Measurements from ENCODE around the gene GALNTL6. TPM values are rescaled to one million over a fixed set of nuclear protein-coding genes. Genes with fewer than 3 reads are reported as not detected.
"Not testable (repeated sequence)": the region's sequence is repeated elsewhere in the genome, so short reads cannot be mapped to it uniquely, and the experiment has no call there.

Gene GALNTL6
- total RNA-seq, 2 donors from 2014 or later = 0.08 TPM; not detected in 1

DNA sequence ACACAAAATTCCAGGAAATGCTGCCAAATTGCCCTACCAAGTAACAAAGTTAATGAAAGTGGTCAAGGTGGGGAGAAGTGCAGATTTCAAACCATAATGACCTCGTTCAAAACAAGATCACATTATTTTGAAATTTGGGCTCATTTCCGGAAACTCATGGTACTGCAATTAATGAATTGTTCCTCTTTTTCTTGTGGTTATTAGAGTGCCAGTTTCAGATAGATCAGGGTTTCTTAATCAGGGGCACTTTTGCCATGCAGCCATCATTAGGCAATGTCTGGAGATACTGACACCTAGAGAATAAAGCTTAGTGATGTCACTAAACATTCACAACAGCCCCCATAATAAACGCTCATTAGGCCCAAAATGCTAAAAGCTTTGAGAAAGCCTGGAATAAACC lies 973.9 kb downstream of the GALNTL6 start:
- Histone ChIP-seq H3K27me3 (no peaks in the 10 kb centered on the region), H3K27ac (no peak overlapping the region), H3K4me1 (no peaks in the 10 kb centered on the region), H3K9me3 (no peaks in the 10 kb centered on the region), H3K36me3 (no peaks in the 10 kb centered on the region), H3K4me3 (no peak overlapping the region)
- TF ChIP-seq, protein P1, sequence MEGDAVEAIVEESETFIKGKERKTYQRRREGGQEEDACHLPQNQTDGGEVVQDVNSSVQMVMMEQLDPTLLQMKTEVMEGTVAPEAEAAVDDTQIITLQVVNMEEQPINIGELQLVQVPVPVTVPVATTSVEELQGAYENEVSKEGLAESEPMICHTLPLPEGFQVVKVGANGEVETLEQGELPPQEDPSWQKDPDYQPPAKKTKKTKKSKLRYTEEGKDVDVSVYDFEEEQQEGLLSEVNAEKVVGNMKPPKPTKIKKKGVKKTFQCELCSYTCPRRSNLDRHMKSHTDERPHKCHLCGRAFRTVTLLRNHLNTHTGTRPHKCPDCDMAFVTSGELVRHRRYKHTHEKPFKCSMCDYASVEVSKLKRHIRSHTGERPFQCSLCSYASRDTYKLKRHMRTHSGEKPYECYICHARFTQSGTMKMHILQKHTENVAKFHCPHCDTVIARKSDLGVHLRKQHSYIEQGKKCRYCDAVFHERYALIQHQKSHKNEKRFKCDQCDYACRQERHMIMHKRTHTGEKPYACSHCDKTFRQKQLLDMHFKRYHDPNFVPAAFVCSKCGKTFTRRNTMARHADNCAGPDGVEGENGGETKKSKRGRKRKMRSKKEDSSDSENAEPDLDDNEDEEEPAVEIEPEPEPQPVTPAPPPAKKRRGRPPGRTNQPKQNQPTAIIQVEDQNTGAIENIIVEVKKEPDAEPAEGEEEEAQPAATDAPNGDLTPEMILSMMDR (IDR thresholded peaks at IDR 0.05) = no peak
- DNase-seq (ENCODE audit: low spot score) = no peak

- Histone ChIP-seq H3K9me3 (no peaks in the 10 kb centered on the region), H3K4me1 (no peaks in the 10 kb centered on the region), H3K27ac (no peak overlapping the region), H3K27me3 (no peaks in the 10 kb centered on the region), H3K36me3 (no peaks in the 10 kb centered on the region), H3K4me3 (no peak overlapping the region)
- TF ChIP-seq, protein P1 (IDR thresholded peaks at IDR 0.05) = no peak
- DNase-seq (ENCODE audit: low spot score) = no peak
Measured at GRCh38 chr4:172791841-172792240, 978.6 kb downstream of the GALNTL6 start.

DNA sequence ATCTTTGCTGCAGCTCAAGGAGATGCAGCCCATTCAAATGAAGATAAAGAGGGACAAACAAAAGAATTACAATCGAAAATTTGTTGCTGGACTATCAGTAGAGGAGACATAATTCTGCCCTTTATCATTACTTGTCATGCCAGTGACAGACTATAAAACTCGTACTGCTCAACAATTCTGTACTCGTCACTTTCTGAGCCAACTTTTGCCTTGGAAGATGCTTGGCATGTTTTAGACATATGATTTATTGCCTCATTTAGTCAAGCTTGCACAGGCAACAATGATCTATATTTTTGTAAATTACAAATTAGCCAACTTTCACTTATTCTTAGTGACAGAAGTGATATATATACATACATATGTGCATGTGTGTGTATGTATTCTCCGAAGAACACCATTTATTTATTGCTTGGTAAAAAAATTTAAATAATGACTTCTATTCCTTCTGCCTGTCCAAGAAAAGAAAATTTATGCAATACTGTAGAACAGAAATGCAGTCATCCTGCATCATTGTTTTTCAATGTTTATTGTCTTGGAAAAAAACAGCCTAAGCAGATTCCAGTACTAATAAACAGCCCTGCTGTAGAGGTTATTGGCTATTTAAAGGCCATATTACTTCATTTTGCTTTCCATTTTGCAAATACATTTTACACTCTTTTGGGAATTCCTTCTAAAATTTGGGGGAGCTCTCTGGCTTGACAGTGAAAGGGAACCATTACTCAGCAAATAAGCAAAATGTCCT lies 980.5 kb downstream of the GALNTL6 start:
- H3K36me3 ChIP-seq = no peaks in the 10 kb centered on the region
- H3K27me3 ChIP-seq = no peaks in the 10 kb centered on the region
- H3K9me3 ChIP-seq = no peaks in the 10 kb centered on the region
- DNase-seq (ENCODE audit: low spot score) = no peak
- TF ChIP-seq, protein P1 (IDR thresholded peaks at IDR 0.05) = no peak
- H3K4me3 ChIP-seq = no peak overlapping the region
- H3K27ac ChIP-seq = no peak overlapping the region
- no peaks in the 10 kb centered on the region for H3K4me1 ChIP-seq

DNA sequence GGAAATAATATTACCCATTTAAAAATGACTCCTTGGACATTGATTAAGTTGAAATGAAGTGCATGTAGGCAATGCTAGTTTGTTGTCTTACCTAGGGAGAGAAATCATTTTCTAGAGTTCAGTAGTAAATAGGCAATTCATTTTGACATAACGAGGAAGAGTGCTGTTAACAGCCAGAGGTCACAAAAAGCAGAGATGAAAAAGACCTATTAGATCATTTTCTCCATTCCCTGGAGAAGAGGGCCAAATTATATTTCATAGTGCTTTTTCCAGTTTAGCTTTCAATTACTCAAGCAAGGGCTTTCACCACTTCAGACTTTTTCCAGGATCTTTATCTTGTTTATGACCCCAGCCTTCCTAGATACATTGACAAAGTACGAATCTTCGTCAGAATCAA lies 981.1 kb downstream of the GALNTL6 start:
- Histone ChIP-seq H3K9me3 (no peaks in the 10 kb centered on the region), H3K36me3 (no peaks in the 10 kb centered on the region), H3K4me1 (no peaks in the 10 kb centered on the region), H3K4me3 (no peak overlapping the region), H3K27me3 (no peaks in the 10 kb centered on the region), H3K27ac (no peak overlapping the region)
- DNase-seq (ENCODE audit: low spot score) = no peak
- TF ChIP-seq, protein P1 (IDR thresholded peaks at IDR 0.05) = no peak

GRCh38 chr4:172797281-172797680 lies 984.1 kb downstream of the GALNTL6 start:
- not testable (repeated sequence) for DNase-seq (ENCODE audit: low spot score); H3K27me3 ChIP-seq; H3K36me3 ChIP-seq; H3K4me3 ChIP-seq; H3K4me1 ChIP-seq; H3K27ac ChIP-seq; H3K9me3 ChIP-seq

DNA sequence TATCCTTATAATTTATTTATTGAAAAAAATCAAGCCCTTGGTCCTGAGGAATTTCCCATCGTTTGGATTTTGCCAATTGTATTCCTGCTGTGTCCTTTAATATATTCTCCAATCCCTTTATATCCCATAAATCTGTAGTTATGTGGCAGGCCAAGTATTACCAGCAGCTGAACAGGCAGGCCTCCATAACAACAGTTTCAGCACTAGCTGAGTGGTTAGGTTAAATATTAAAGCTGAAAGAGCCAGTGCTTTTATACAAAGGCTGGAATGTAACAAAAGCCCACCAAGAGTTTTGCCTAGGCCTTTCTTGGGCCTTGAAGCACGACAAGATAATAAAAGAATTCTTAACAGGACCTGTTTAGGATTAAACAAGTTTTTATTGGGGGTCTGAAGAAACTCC lies 988.8 kb downstream of the GALNTL6 start:
- Histone ChIP-seq H3K27ac (no peak overlapping the region), H3K4me1 (no peaks in the 10 kb centered on the region), H3K4me3 (no peak overlapping the region), H3K27me3 (no peaks in the 10 kb centered on the region), H3K36me3 (no peaks in the 10 kb centered on the region), H3K9me3 (no peaks in the 10 kb centered on the region)
- TF ChIP-seq, protein P1 (IDR thresholded peaks at IDR 0.05) = no peak
- DNase-seq (ENCODE audit: low spot score) = no peak
